ENCODE data around the gene ACSF3. TPM values are rescaled to one million over a fixed set of nuclear protein-coding genes. Genes with fewer than 3 reads are reported as not detected.
"Not testable (repeated sequence)": the region's sequence is repeated elsewhere in the genome, so short reads cannot be mapped to it uniquely, and the experiment has no call there.

The ACSF3 gene
- total RNA-seq, 1 experiment from 2014 or later, result 30.8 TPM

GRCh38 chr16:89191033-89191900 is 97.6 kb downstream of the ACSF3 start:
- intact Hi-C loops (cut with micrococcal nuclease; ENCODE audit: unreplicated experiment), result no loop called here
- in situ Hi-C loops (cut with HindIII; ENCODE audit: low pct_unique_long_range_greater_than_20kb, low sequenced_read_pairs), result no loop called here
- no peaks in the 10 kb centered on the region for H3K9me3 ChIP-seq (ENCODE audit: control insufficient read depth, insufficient read depth, low read depth, low read length)
- no peaks in the 10 kb centered on the region for H3K27me3 ChIP-seq (ENCODE audit: control insufficient read depth, insufficient read depth, low read length)
- DNase-seq (ENCODE audit: low read depth, low spot score), result no peak
- TF ChIP-seq POLR2AphosphoS5 (IDR thresholded peaks at IDR 0.05; ENCODE audit: low read depth, low read length) (no peak), CTCF (IDR thresholded peaks at IDR 0.05) (no peak), REST (IDR thresholded peaks at IDR 0.05; ENCODE audit: insufficient read depth in 1 of 2, low read depth in 2 of 2, low read length in 1 of 2) (no peak), TCF7L2 (IDR thresholded peaks at IDR 0.05; ENCODE audit: low read depth, low read length) (no peak), SIN3A (IDR thresholded peaks at IDR 0.05; ENCODE audit: borderline replicate concordance, insufficient read depth, low read depth, low read length) (no peak)
- no peaks in the 10 kb centered on the region for H3K4me1 ChIP-seq (ENCODE audit: control insufficient read depth, insufficient read depth, low read length)
- POLR2A ChIA-PET, result no interaction called here
- no peak overlapping the region for H3K4me3 ChIP-seq (ENCODE audit: low read depth in 2 of 2, low read length in 2 of 2)
- H3K27ac ChIP-seq (ENCODE audit: low read length), result no peak overlapping the region
- no peaks in the 10 kb centered on the region; the same call in 1 of the 2 replicates for H3K36me3 ChIP-seq (ENCODE audit: control insufficient read depth, insufficient read depth, low read length)
- CTCF ChIA-PET, result no interaction called here
- no peak for ATAC-seq
- BruUV-seq (replicated peaks), result no TSS peak

- CTCF ChIA-PET, result no interaction called here
- Histone ChIP-seq H3K4me3 (ENCODE audit: low read depth in 2 of 2, low read length in 2 of 2) (peak overlapping the region; percentile 38 to 47), H3K36me3 (ENCODE audit: control insufficient read depth, insufficient read depth, low read length) (no peaks in the 10 kb centered on the region; the same call in 1 of the 2 replicates), H3K9me3 (ENCODE audit: control insufficient read depth, insufficient read depth, low read depth, low read length) (no peaks in the 10 kb centered on the region), H3K4me1 (ENCODE audit: control insufficient read depth, insufficient read depth, low read length) (no peaks in the 10 kb centered on the region), H3K27ac (ENCODE audit: low read length) (no peak overlapping the region), H3K27me3 (ENCODE audit: control insufficient read depth, insufficient read depth, low read length) (no peaks in the 10 kb centered on the region)
- ATAC-seq (no peak), DNase-seq (ENCODE audit: low read depth, low spot score) (no peak)
- TF ChIP-seq TCF7L2 (IDR thresholded peaks at IDR 0.05; ENCODE audit: low read depth, low read length), result no peak
- no peak for TF ChIP-seq CTCF (IDR thresholded peaks at IDR 0.05)
- no peak for TF ChIP-seq SIN3A (IDR thresholded peaks at IDR 0.05; ENCODE audit: borderline replicate concordance, insufficient read depth, low read depth, low read length)
- no peak for TF ChIP-seq POLR2AphosphoS5 (IDR thresholded peaks at IDR 0.05; ENCODE audit: low read depth, low read length)
- no peak for TF ChIP-seq REST (IDR thresholded peaks at IDR 0.05; ENCODE audit: insufficient read depth in 1 of 2, low read depth in 2 of 2, low read length in 1 of 2)
- in situ Hi-C loops (cut with HindIII; ENCODE audit: low pct_unique_long_range_greater_than_20kb, low sequenced_read_pairs) (no loop called here), intact Hi-C loops (cut with micrococcal nuclease; ENCODE audit: unreplicated experiment) (no loop called here)
- POLR2A ChIA-PET, result no interaction called here
- BruUV-seq (replicated peaks), result no TSS peak
Observed at GRCh38 chr16:89191901-89192185, 98.2 kb downstream of the ACSF3 start.

- H3K27ac ChIP-seq (ENCODE audit: low read length); intact Hi-C loops (cut with micrococcal nuclease; ENCODE audit: unreplicated experiment); H3K4me1 ChIP-seq (ENCODE audit: control insufficient read depth, insufficient read depth, low read length); BruUV-seq (replicated peaks); in situ Hi-C loops (cut with HindIII; ENCODE audit: low pct_unique_long_range_greater_than_20kb, low sequenced_read_pairs); H3K27me3 ChIP-seq (ENCODE audit: control insufficient read depth, insufficient read depth, low read length); H3K36me3 ChIP-seq (ENCODE audit: control insufficient read depth, insufficient read depth, low read length); H3K9me3 ChIP-seq (ENCODE audit: control insufficient read depth, insufficient read depth, low read depth, low read length): not testable (repeated sequence)
- ChIA-PET POLR2A (interaction anchor here (0.6 to 0.7 kb wide), 3 partner anchors 10 to 251 kb away, joined by 3 read pairs; no protein-coding TSS in a partner anchor), CTCF (interaction anchor here (0.8 to 1.1 kb wide), 3 partner anchors 9 to 301 kb away, joined by 5 to 13 read pairs (median 6); no protein-coding TSS in a partner anchor)
- H3K4me3 ChIP-seq (ENCODE audit: low read depth in 2 of 2, low read length in 2 of 2), result peak overlapping the region; percentile 38 to 47
- peak; percentile 62 for DNase-seq (ENCODE audit: low read depth, low spot score)
- peak; percentile 70 for ATAC-seq
Observed at GRCh38 chr16:89192186-89192955, 98.7 kb downstream of the ACSF3 start.

All from Panc1 (cell line).